ENCODE measurements around the gene PTAFR.

PTAFR gene, protein sequence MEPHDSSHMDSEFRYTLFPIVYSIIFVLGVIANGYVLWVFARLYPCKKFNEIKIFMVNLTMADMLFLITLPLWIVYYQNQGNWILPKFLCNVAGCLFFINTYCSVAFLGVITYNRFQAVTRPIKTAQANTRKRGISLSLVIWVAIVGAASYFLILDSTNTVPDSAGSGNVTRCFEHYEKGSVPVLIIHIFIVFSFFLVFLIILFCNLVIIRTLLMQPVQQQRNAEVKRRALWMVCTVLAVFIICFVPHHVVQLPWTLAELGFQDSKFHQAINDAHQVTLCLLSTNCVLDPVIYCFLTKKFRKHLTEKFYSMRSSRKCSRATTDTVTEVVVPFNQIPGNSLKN

DNA sequence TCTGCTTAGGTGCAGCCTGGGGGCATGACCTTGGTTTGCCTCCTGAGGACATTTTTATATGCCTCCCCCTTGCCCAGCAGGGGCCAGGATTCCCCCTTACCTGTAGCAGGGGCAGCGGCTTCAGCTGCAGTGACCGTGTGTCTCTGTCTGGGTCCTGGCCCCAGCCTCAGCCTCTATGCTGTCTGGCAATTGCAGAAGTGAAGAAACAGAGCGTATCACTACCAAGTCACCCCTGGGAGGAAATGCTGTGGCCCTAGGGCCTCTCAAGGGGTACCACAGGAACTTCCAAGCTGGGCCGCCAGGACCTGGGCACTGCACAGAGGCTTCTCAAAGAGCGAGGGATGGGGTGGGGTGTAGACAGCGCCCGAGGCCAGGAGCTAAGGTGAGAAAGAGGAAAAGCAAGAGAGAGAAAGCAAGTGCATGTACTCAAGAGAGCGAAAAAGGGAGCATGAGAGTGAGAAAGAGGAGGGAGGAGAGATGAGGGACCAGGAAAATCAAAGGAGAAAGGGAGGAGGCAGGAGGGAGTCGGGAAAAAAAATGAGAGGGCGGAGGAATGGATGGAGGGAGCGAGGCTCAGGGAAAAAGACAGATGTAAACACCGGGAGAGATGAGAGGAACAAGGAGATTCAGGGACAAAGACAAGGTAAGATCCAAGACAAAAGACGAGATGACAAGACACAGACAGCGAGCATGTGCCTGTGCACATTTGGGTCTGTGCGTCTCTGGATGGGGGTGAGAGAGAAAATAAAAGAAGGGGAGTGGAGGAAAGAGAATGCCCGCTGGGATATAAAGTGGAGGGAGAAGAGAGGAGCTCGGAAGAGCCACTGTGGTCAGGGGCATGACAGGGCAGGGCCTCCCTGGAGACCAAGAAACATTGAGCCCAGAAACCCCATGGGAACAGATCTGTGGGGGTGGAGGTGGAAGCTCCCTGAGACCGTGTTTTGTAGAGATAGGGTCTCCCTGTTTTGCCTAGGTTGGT is at the start of gene PTAFR:
Gene PTAFR, minus strand, starts transcription at position 199 of the 979 bp plus-strand sequence. CDS start 25,669 bp downstream, outside the sequence.
- no peak for FAIRE-seq

DNA sequence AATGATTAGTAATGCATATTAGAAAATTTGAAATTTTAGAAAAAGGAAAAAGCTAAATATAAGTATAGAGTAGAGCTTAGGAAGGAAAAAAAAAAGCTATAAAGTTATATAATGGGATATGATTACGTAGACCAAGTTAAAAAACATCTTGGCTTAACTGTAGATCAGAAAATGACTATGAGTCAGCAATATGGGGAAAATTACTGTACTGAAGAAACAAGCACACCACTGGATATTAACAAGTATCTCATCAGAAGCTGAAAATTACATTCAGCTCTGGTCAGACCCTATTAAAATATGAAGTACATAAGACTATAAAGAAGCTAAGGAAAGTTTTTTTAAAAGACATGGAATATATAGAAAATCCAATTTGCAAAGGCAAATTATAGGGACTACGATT is 36.8 kb upstream of the PTAFR start:
- FAIRE-seq = peak; percentile 26

DNA sequence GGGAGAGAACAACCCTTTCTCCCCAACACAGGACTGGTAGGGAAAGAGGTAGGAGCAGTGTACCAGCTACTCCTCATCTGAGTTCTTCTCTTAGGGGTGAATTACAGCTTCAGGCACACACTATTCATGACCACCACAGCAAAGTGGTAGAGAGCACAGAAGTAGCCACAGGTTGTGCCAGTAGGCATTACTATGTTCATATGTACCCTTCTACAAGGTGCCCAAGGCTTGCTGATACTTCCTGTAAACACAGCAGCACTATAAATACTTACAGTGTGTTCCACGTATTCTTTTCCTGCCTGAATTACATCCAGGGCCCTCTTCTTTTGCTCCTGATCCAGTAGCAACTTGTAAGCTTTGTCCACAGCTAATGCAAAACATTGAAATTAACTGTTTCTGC is 33.2 kb upstream of the PTAFR start:
- no peak for FAIRE-seq

DNA sequence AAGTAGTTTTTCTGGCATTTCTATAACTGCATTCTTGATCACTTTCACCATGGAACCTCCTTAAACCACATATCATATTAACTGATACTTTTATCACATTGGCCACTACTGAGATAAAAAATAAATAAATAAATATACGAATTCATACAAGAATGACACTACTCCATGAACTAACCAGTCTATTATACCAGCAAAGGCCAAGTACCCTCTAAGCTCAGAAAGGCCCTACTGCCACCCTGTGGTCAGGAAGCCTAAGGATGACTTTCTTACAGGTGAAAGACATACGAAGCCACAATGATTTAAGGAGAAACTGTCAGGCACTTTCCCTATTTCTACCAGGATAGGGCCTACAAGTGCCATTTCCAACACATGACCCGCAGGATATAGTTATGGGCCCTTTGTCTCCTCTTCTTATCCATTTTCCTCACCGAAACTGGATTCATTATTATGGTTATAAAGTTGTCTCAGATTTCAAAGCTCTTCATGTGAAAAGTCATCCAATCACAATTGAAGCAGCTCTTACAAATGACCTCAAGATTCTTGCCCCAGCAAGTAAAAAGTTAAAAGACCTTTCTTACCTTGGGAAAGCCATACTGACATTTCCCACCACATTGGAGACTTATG is 32.4 kb upstream of the PTAFR start:
- peak; percentile 76 for FAIRE-seq

DNA sequence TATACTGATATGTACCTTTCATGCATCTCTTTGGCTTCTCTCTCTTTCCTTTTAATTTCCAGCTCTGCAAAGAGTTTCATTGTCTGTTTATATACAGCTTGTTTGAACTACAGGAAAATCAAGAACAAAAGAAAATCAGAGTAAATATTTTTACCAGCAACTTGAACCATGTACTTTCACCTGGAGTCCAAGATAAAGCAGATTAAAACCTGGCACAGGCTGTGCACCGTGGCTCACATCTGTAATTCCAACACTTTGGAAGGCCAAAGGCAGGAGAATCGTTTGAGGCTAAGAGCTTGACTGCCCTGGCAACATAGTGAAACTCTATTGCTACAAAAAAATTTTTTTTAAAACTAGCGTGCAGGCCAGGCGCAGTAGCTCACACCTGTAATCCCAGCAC is 28.8 kb upstream of the PTAFR start:
- no peak for FAIRE-seq

DNA sequence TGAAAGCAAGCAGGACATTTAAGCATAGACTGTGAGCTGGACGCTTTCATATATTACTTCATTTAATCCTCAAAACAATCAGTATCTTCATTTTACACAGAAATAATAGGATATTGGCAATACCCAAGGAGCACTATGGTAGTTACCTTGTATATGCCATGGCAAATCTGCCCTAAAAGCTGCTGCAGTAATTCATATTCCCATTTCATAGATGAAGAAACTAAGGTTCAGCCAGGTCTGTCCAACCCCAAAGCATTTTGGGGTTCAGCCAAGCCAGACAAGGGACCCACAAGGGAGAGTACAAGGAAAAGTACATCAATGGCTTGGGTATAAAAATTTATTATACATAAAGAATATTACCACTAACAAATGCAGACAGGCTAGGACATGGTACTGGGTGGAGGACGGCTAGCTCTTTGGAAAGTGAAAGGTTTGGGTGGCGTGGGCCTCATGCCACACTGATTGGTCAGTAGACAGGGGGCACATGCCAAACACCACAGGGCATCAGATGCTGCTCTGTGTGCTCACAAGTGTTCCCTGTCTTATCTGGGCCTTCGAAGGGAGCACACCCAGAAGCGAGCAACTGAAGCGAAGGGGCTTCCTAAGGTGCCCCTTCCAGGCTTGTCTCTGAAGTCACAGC is 23.9 kb upstream of the PTAFR start:
- no peak for FAIRE-seq

DNA sequence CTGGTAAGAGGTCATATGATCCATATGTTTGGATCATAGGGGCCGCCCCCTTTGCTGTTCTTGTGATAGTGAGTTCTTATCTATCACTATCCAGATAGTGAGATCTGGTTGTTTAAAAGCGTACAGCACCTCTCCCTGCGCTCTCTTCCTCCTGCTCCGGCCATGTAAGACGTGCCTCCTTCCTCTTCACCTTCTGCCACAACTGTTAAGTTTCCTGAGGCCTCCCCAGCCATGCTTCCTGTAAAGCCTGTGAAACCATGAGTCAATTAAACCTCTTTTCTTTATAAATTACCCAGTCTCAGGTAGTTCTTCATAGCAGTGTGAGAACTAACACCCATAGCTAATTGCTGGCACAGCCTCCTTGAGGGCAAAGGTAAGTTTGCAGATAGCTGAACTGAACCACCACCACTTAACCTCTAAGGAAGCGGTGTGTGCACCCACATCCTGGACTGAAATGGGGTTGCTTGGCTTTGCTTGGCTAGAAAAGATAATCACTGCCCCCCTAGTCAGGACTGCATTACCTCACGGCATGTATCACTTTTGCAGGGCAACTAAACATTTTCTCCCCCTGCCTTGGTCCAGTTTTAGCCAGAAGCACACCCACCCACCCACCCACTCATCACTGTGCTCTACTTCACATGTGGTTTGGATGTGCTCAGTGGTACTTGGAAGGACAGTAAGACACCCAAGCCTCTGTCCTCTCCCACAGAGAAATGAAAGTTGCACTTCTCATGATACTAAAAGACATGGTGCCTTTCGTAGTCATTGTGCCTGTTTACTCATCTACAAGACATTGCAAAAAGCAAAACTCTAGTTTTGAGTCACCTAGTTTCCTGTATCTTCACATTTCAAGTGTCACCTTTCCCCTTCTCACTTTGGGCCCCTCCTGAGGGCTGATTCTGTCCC is 23.1 kb upstream of the PTAFR start:
- no peak for FAIRE-seq

DNA sequence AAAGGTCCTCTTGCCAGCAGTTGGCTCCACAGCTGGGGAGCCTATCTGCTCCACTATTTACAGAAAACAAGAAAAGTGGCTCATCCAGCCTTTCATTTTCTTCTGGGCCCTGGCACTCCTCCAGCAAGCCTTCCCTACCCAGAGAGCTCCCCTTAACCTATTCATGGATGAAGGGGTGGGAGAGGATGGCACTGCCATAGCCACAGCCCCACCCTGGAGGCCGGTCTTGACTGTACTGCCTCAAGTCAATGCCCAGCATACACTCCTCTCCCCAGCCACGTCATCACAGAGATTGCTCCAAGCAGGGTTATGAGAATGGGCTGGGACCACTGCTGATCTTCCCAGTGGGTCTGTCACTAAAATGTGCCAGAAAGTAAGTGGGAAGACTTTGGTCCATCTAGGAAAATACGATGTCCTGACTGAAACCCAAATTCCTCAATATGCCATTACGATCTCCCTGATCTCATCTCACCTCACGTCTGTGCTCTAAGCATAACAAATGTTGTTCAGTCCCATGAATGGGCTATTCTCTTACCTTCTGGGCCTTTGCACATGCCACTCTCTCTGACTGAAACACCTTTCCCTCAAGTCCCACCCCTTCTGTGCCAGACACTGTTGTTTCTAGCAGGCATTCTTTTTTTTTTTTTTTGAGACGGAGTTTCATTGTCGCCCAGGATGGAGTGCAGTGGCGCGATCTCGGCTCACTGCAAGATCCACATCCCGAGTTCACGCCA is 21.4 kb upstream of the PTAFR start:
- FAIRE-seq = no peak

DNA sequence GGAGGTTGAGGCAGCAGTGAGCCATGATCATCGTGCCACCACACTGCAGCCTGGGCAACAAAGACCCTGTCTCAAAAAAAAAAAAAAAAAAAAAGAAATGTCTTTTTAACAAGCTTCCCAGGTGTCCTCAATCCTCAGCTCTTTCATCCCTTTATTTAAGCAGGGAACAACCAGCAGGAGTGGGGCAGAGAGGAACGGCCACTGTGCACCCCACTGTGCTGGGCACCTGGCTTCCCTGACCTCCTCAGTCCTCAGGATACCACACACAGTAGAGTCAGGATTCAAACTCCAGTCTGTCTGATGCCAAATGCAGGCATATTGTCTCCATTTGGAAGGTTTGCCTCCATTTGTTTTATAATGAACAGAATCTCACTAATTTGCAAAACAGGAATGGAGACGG is 19.8 kb upstream of the PTAFR start:
- FAIRE-seq = no peak

DNA sequence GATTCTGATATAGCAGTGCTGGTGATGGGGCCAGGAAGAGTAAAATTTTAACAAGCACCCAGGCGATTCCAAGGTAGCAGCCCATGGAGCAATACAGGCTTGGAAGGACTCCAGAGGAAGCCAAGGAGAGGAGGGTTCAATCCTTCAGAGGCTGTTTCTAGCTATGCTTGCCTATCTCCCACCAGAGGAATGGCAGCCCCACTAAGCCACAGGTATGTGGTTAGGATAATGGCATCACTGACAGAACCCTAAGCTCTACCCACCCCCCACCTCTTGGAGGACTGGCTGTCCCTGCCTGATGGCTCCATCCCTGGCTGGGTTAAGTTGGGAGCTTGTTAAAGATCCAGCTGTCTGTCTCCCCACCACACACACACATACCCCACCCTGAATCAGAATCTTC is 19.3 kb upstream of the PTAFR start:
- no peak for FAIRE-seq

DNA sequence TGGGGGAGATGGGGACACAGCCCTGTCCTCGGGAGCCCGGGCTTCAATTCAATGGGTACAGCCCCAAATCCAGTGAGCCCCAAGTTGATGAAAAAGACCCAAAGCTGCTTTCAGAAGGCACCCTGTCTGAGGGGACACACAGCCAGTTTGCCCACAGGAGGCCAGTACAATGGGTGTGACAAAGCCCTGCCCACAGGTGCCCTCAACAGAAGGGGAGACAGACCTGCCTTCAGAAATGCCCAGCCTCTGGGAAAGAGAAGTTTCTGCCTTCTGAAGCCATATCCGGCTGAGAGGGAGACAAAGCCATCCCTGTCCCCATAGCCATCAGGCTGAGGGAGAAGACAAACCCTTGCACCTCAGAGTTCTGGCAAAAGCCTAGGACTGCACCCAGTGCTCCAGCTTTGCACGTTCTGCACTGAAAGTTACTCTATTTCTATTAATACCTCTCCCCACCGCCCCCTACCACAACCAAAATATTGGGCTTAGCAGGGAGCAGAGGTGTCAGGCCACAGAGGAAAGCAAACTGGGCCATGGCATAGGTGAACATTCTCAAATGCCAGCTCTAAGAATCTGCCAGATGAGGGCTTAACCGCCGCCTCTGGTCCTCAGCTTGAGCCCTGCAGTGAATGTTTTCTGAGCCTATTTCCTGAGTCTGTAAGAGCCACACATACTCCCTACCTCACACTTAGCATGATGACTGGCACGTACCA is 18.0 kb upstream of the PTAFR start:
- FAIRE-seq = no peak

DNA sequence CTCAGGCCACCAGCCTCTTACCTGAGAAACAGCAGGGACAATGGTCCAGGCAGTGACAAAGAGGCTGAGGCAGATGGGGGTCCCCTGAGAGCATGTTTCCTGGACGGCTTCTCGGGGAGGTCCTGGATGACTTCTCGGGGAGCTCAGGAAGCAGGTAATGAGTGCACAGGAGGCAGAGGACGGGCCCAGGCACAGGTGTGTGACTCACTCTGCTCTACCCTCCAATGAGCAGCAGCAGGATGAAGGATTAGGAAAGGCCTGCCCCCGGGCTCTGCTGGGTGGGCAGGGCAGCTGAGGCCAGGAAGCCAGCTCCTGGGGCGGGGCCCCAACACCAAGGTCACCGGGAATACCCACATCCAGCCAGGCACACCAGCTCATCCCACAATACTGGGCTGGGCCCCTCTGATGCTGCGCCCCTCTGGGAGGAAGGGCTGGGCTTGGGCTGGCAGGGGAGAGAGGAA is 17.2 kb upstream of the PTAFR start:
- no peak for FAIRE-seq

DNA sequence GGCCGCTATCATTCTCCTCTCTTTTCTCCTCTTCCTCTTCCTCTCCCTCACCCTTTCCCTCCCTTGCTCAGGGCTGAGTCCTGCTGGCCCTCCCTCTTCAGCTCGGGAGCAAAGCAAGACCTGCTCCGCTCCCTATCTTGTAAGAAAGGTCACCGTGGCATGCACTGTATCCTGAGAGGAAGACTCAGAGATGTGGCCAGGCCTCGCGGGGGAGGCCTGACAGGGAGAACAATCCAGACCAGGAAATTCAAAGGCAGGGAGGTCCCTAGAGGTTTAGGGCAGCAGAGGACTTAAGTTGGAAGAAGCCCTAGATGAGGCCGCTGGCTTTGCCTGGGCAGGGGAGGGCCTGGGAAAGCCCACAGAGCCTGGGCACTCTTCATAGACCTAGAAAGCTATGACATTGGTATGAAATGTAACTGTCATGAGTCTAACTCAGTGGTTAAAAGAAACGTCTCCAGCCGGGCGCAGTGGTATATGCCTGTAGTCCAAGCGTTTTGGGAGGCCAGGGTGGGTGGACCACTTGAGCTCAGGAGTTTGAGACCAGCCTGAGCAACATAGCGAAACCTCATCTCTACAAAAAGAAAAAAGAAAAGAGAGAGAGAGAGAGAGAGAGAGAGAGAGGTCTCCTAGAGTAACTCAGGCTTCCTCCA is 14.6 kb upstream of the PTAFR start:
- FAIRE-seq = no peak

DNA sequence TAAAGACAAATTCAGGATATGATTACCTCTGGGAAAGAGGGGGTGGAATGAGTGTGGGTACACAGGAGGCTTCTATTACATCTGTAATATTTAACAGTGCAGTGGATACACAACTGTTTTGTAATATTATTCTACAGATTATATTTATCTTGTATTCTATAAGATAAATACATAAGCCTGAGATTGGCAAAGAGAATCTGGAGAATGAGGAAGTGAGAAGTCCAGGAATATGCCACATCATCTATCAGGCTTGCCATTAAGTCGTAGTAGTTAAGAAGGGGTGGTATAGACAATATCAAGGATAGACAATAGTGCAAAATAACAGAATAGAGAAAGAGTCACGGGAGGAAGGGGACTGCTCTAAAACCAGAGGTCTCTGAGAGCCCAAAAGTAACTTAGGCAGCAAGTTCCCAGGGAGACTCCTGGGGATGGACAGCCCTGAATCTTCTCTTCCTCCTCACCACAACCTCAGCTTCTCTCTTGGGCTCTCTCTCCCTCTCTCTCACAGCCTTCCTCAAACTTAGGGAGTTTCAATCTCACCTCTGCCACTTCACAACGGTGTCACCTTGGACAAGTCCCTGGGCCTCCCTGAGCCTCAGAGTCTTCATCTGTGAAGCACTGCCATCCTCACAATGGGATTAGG is 14.0 kb upstream of the PTAFR start:
- no peak for FAIRE-seq

DNA sequence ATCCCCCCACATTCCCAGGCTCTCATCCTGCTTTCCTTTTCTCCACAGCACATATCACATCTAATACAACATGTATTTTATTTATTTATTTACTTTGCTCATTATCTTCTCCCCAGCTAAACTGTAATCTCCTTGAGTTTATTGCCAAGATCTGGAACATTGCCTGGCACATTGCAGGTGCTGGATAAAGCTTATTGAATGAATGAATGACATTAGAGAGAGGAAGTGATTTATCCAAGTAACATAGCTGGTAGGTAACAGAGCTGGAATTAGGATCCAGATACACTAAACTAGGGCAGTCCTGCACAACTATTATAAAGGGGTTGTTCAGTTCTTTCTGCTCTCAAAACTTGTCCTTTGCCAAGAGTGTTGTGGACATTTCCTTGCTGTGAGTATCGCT is 8.6 kb upstream of the PTAFR start:
- FAIRE-seq = no peak

DNA sequence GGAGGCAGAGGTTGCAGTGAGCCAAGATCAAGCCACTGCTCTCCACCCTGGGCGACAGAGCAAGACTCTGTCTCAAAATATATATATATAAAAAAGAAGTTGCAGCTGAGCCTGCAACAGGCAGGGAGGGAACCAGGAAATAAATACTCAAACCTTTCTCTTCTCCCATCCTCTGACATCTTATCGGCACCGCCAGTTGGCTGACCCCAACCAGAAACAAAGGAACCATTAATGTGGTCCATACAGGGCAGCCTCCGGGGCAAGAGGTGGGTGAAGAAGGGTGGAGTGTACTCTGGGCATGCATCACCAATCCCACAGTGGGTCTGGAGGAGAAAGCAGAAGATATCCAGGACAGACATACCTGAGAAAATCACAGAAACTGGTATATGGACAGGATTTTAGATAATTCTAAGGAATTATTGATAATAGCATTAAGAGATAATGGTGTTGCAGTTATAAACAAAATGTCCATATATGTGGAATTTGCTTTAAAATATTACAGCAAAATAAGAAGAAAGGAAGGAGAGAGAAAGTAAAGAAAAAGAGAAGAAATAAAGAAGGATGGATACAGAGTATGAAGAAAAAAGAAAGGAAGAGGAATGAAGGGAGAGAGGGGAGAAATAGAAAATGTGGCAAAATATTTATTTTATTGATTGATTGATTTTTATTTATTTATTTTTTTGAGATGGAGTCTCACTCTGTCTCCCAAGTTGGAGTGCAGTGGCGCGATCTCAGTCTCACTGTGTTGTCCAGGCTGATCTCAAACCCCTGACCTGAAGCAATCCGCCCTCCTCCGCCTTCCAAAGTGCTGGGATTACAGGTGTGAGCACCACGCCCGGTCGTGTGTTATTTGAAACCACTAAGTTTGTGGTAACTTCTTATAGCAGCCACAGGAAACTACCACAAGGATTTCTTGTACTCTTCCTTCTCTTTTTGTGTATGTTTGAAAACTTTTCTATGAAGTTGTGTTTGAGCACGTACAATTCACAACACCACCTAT is 4.1 kb upstream of the PTAFR start:
- no peak for FAIRE-seq

DNA sequence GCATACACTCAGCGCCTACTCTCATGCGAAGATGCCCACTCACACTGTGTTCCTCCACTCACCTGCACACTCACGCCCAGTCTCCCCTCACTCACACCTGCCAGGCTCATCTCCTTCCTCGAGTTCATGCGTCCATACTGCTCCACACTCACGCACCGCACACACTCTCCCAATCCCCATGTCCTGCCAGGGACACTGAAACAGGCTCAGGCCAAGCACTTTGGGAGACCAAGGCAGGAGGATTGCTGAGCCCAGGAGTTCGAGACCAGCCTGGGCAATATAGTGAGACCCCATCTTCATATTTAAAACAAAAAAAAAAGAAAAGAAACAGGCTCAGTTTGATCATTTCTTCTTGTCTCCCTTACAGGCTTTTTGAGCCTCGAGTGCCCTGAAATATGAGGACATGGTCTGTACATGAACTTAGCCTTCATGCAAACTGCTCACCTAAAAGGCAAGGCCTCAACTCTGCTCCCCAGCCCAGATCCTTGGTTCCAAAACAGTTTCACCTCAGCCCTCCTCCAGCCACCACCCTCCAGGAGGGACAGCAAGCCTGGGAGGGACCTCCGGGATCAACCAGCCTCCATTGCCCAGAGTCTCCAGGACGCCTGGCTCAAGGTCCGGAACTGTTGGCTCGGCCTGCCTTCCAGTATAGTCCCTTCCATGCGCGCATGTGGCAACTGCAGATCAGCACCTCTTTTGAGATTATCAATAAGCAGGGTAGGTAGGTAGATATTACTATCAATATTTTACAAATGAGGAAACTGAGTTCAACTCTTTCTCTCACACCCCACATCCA is 2.4 kb upstream of the PTAFR start:
- FAIRE-seq = no peak

Data from TTC549 (cell line).